Measurements from ENCODE around the gene C1orf87.

The C1orf87 gene

DNA sequence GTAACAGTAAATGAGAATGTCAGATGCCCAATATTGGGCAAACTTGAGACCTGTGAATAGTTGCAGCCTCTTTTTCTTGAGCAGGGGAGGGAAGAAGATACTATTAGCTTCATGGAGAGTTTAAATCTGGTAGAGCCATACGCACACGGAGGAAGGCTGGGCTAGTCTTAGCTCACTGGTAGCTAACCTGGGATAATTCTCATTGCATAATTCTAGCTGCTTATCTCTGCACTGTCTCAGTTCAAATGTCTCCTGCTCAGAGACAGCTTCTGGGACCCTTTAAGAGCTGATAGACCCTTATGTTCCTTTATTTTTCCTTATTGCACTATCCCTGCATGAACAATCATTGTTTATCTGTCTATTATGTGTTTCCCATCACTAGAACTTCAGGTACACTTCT lies 8.4 kb downstream of the C1orf87 start:
- in situ Hi-C loops (cut with HindIII; ENCODE audit: low sequenced_read_pairs), result no loop called here

DNA sequence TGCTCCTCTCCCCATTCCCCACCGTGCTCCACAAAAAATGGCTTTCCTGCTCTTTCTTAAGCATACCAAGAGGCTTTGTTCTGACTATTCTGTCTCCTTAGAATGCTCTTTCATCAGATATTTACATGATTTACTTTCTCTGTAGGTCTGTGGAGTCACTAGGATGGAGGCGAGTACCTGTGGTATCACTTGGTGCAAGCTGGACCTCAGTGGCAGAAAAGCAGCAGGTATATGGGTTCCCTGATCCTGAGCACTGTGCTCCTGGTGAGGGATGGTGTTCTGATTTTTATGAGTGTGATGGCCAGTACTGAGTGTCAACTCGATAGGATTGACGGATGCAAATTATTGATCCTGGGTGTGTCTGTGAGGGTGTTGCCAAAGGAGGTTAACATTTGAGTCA lies 10.0 kb downstream of the C1orf87 start:
- in situ Hi-C loops (cut with HindIII; ENCODE audit: low sequenced_read_pairs), result no loop called here

DNA sequence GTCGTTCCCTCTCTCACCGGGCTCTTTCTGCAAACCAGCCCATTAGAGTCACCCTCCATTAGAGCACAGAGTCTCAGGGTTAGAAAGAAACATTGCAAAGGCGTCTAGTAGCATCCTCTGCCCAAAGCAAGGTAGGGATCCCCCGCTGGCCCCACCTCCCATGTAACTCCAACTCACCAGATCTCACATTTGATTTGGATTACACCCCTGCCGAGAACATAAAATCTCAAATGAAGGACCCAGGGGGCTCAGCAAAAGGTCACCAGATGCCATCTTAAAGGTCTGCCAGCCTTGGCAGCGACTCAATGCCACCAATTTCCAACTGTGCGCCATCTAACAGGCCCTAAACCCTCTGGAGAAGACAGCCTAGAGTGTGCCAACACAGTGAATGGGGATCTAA lies 14.1 kb downstream of the C1orf87 start:
- in situ Hi-C loops (cut with HindIII; ENCODE audit: low sequenced_read_pairs), result no loop called here

DNA sequence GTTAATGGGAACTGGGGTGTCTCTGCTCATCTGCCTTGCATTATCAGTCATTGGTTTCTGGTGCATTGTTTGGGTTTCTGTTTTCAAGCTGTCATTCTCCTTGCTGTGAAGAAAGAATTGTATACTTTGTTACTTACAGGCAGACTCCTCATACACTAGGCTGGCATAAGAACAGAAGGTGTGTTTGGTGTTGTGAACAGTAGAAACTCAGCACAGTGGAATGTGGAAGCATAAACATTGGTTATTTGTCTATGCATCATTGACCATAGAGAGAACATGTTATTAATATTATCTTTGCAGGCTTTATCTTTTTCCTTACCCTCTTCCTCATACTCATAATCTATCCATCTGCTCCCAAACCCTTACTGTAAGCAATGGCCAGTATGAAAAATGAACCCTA lies 18.2 kb downstream of the C1orf87 start:
- in situ Hi-C loops (cut with HindIII; ENCODE audit: low sequenced_read_pairs), result no loop called here

DNA sequence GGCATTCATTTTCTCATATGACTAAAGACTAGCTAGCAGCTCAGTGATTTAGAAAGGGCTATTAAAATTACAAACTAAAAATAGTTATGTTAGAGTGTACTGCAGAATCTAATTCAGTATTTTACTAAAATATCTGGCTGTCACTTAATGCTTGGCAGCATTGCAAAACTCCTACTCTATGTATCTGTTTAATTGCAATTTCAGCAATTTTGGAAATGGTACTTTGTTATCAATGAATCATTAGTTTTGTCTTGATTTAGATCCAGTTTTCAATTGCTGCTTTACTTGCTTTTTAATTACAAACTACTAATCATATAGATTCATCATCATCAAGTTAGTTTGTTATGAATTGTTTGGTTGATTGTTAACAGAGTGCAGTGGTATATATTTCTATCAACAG lies 19.2 kb downstream of the C1orf87 start:
- in situ Hi-C loops (cut with HindIII; ENCODE audit: low sequenced_read_pairs), result no loop called here

DNA sequence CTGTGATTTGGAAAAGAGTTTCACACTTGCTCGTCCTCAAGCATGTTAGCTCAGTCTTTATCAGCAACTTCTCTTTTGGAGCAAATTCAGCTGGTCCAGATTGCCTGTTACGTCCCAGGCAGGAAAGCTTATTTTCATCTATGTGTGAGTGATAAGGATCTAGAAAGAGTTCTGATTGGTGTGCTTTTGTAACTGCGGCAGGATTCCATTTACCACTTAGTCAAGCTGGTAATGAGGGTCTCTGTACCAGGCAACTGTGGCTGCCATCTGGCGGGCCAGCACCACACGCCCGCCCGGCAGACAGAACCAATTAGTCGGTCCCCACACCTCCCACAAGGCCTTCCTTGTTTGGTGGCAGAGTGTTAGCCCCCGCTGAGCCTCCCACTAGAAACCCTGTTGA lies 21.0 kb downstream of the C1orf87 start:
- in situ Hi-C loops (cut with HindIII; ENCODE audit: low sequenced_read_pairs), result no loop called here

DNA sequence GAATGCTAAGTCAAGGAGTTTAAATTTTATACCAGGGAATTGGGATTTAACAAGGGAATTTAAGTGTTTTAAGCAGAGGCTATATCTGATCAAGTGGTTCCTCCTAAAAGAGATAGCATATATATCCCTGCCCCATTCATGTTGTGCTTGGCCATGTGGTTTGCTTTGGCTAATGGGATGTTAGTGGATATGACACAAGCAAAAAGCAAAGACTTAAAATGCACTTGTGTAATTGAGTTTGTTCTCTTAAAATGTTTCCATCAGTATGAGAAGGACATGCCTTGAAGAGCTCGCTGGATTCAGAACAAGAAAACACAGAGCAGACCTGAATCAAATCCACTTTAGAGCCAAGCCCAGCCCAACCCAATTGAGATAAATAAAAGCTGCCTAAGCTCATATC lies 22.4 kb downstream of the C1orf87 start:
- in situ Hi-C loops (cut with HindIII; ENCODE audit: low sequenced_read_pairs), result no loop called here

DNA sequence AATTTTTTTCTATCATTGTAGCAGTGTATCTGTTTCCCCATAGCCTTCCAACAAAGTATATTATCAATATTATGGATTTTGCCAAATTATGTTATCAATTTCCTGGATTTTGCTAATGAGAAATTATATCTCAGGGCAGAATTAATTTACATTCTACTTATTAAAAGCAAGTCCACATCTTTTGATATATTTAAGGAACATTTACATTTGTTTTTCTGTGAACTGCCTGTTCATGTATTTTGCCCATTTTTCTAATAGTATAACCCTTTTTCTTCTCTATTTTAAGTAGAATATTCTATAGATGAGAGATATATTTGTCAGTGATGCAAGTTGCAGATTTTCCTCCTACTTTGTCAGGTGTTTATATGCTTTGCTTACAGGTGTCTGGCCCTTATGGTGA lies 24.4 kb downstream of the C1orf87 start:
- in situ Hi-C loops (cut with HindIII; ENCODE audit: low sequenced_read_pairs), result no loop called here

DNA sequence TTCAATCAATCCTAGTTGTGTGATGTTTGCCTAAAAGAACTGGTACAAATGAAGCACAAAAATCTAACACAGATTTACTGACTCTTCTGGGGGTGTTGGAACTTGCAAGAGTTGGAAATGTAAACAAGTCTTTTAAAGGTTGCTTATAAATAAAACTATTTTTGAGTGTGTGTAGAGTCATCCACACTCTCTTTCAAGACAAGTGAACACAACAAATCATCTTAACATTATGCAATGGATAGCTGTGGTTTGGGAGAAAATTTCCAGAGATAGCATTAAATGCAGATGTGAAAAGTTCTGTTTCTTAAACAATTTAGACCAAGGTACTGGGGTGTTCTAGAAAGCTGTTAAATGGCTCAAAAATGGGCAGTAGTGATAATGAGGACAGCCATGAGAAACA lies 28.7 kb downstream of the C1orf87 start:
- in situ Hi-C loops (cut with HindIII; ENCODE audit: low sequenced_read_pairs), result no loop called here

DNA sequence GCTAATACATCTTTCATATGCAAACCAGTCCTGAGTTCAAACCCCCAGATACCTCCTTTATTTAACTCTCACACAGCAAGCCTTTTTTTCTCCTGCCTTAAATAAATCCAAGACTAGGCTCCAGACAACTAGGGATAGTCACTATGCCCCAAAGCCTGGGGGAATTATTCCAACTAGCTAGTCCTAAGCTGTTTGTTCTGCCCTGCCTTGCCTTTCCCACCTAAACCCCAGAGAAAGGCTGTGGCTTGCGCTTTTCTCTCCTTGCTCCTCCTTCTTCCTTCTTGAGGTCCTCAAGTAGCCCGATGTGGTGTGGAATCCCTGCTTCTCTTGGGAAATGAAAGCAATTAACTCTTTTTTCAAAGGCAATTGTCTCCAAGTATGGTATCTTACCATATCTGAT lies 31.8 kb downstream of the C1orf87 start:
- in situ Hi-C loops (cut with HindIII; ENCODE audit: low sequenced_read_pairs), result no loop called here

DNA sequence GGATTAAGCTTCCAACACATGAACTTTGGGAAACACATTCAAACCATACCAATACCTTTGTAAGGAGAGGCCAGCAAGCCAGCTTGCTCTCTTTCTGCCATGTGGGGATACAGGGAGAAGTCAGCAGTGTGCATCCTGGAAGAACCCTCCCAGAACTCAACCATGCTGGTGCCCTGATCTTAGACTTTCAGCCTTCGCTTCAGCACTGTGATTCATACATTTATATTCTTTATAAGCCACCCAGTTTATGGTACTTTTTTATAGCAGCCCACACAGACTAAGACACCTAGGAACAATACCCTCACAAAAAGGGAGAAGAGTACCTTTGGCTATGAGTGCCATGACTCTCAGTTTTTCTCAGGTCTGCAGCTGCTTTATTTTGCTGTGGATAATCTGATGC lies 35.9 kb downstream of the C1orf87 start:
- in situ Hi-C loops (cut with HindIII; ENCODE audit: low sequenced_read_pairs), result no loop called here

DNA sequence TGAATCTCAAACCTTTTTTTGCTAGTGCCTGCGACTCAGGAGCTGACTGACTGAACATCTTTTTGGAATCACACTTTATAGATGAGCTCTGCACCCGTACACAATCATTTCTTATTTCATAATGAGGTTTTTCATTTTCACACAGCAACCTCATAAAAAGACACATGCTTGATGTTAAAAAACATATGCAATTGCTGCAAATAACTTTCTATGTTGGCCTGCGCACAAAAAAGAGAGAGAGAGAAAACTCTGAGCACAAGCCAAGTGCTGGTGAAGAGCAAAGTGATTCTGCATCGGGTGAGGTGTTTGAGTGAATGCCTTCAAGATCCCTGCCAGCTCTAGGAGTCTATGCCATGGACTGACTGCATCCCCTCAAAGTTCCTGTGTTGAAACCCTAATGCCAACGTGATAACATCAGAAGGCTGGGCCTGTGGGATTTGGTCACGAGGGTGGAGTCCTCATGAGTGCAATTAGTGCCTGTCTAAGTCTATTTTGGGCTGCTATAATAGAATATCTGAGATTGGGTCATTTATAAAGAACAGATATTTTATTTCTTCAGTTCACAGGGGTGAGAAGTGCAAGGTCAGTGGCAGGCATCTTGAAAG lies 36.6 kb downstream of the C1orf87 start:
- in situ Hi-C loops (cut with HindIII; ENCODE audit: low sequenced_read_pairs), result no loop called here

DNA sequence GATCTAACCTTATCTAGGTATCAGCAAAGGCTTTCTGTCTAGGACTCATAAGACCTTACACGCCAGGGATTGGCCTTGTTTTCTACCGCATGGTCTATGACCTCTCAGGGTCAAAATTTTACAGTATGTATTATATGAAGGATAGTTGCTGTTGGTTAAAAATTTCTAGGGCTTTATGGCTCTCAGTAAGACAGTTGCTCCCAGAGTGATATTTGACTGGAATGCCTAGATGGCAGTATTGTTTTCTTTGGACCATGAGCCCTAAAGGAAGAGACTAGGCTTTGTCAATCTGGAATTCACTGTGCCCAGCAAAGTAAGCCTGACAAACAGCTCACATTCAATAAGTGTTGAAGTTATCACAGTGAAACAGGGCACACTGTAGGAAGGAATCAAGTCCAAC lies 37.6 kb downstream of the C1orf87 start:
- in situ Hi-C loops (cut with HindIII; ENCODE audit: low sequenced_read_pairs), result no loop called here

DNA sequence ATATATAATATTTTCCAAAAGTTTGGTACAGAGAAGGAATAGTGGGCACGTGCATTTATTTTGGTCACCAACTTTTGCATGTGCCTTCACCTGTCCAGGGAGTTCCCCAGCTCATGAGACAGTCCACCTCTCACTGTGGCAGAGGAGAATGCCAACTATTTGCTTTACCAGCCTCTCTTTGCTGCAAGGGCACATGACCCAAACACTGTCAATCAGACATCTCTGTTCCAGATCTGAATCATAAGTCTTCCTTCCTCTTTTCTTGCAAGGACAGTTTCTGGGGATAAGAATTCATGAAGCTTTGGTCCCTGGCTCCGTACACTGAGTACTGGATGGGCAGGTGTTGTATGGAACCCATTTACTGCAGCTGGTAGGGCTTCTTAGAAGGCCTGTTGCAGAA lies 38.6 kb downstream of the C1orf87 start:
- in situ Hi-C loops (cut with HindIII; ENCODE audit: low sequenced_read_pairs), result no loop called here

DNA sequence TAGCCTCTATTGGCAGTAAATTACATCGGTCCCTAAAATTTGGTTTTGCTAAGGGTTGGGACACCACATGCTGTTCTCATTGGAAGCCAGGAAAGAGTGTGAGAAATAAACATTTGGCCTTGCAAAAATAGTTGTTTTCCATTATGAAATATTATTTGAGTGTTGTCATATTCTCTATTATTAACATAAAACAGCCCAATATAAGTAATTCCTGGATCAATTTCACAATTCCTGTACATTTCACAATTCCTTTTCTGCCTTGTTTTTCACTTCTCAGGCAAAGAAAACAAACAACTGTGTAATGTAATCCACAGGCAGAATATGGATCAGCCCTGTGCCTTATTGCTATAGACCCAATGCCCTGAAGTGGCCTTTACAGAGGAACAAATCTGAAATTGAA lies 40.5 kb downstream of the C1orf87 start:
- in situ Hi-C loops (cut with HindIII; ENCODE audit: low sequenced_read_pairs), result no loop called here

DNA sequence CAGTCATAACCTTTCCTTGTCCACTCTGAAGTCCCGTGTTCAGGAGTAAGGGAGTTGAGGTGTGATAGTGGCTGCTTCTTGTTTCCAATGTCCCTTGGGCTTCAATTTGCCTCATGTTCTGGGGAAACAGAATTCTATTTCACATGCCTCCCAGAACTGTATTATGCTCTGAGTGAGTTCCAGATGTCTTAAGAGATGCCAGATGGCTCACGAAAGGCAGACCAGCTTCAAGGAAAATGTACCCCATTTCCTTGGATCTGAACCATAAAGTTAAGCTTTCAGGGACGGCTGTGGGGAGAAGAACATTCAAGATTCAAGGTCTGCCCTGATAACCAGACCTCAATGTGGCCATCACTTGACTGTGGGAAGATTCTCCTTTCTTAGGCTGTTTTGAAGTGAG lies 42.4 kb downstream of the C1orf87 start:
- in situ Hi-C loops (cut with HindIII; ENCODE audit: low sequenced_read_pairs), result no loop called here

DNA sequence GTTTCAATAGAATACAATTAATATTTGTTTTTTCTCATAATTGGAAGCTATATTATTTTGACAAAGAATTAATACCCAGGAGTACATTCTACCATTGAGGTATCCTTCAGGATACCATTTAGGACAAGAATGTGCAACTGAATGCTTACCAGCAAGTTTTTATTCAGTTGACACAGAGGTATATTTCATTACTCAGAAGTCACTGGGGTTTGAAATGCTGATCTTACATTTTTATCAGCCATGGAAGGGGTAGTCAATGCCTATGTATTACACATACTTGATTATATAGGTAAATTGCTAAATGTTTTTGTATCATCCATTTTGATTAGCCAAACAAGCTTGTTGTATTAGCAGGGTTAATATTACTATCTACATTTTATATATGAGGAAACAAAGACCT lies 48.0 kb downstream of the C1orf87 start:
- in situ Hi-C loops (cut with HindIII; ENCODE audit: low sequenced_read_pairs), result no loop called here

DNA sequence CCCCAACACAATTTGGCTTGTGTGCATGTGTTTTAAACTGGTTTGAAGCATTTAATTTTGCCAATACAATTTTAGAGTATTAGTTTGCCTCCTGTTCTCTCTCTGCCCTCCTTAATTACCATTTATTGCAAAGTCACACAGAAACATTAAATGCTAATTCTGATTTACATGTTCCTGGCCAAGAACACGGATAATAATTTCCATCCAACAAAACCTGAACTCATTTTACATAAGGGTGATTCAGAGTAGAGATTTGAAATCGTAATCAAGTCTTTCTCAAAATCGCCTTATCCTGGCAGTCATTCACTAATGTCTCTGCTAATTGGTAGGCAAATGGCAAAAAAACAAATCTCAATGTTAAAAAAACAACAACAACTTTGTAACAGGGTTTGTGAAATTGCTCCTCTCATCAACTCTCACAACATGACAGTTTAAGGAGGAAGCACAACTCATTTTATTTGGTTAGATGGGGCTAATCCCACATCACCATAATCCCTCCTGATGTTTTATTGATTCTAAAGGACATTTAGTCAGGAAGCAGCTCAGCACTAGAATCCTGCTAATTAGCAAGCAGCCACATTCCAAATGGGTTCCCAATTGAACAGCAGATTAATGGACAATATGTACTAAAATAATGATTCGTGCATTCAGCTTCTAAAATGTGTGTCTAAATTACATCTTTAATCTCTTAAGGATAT lies 55.9 kb downstream of the C1orf87 start:
- in situ Hi-C loops (cut with HindIII; ENCODE audit: low sequenced_read_pairs), result no loop called here

DNA sequence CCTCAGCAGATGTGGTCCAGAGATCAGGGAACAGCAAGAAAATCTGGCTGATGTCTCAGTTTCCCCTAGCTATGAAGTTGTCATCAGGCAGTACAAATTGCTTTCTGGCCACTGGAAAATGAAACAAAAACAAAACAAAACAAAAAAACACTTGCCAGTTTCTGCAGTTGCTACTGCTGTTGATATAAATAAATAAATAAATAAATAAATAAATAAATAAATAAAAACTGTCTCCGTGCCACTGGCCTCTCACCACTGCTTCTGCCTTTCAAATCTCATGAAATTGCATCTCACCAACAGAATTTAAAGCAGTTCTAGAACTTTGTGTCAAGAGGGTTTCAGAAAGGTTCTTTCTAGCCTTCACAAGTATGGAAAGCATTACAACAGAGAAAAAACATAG lies 62.9 kb downstream of the C1orf87 start:
- in situ Hi-C loops (cut with HindIII; ENCODE audit: low sequenced_read_pairs), result no loop called here

DNA sequence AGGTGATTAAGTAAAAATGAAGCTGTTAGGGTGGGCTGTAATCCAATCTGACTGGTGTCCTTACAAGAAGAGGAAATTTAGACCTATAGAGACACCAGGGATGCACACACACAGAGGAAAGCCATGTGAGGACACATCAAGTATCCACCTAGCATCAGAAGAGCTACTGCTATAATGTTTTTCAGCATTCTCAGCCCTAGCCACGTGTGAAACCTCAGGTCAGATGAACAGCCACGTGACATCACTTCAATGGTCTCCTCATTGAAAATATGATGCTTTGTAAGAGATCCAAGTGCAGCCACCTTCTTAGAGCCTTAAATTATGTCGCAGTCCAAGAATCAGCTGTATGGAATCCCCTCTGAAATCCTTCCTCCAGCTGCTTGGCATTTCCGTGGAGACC lies 65.1 kb downstream of the C1orf87 start:
- in situ Hi-C loops (cut with HindIII; ENCODE audit: low sequenced_read_pairs), result no loop called here

DNA sequence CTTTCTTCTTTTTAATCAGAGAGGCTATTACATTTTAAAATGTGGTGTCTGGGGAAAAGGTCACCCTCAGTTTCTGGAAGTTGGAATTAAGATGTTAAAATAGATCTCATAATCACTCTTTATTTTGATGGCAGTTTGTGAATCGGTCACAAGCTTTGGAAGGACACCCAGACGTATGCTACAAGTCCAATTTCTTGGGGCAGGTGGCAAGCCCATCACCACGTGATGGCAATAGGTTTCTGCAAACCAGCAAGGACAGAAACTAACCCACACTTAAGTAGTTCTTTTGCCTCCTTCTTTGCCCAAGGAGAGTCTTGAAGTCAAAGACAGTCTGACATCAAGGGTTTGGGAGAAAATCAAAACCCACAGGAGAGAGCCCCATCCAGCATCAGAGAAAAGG lies 72.9 kb downstream of the C1orf87 start:
- in situ Hi-C loops (cut with HindIII; ENCODE audit: low sequenced_read_pairs), result no loop called here

DNA sequence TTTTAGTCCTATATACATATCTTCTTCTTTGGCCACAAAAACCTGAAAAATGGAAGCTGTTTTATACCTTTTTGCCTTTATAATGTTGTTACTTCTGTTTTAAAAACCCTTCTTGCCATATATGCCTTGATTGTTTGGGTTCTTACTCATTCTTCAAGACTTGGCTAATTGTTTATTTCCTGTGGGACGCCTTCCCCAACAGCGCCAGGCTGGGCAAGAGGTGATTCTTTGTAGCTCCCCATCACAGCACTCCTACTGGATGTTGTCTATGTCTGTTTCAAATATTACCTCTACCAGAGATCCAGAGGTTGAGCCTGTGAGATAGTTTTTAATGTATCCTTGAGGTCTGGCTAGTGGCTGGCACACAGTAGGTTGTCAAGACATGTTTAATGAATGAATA lies 73.8 kb downstream of the C1orf87 start:
- in situ Hi-C loops (cut with HindIII; ENCODE audit: low sequenced_read_pairs), result no loop called here

DNA sequence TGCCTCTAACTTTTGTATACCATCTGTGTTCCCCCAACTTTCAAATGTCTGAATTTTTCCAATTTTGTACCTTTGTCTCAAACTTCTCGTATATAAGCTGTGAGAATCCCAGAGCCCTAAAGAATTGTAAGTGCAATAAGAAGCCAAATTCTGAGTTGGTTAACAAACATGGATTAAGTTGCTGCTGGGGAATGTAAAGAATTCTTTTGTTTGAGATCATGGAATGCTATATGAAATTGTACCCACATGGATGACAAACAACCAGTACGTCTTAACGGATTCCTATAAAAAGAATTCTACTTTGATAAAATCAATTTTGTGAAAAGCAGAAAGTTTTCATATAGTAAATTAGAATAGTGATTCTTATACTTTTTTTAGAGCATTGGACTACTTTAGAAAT lies 74.6 kb downstream of the C1orf87 start:
- in situ Hi-C loops (cut with HindIII; ENCODE audit: low sequenced_read_pairs), result no loop called here
